ENCODE data around the gene LUC7L2.
"Not testable (repeated sequence)": the region's sequence is repeated elsewhere in the genome, so short reads cannot be mapped to it uniquely, and the experiment has no call there.

Gene LUC7L2

GRCh38 chr7:139355320-139355719 is 4.4 kb upstream of the LUC7L2 start:
- DNase-seq (ENCODE audit: low read depth) = no peak

GRCh38 chr7:139357729-139358506 is 1.8 kb upstream of the LUC7L2 start:
- not testable (repeated sequence) for DNase-seq (ENCODE audit: low read depth)

GRCh38 chr7:139358541-139359365 is 941 bp upstream of the LUC7L2 start:
- peak; percentile 30 for DNase-seq (ENCODE audit: low read depth)

GRCh38 chr7:139360210-139360947 is 685 bp downstream of the LUC7L2 start:
- DNase-seq (ENCODE audit: low read depth) = peak; percentile 99

GRCh38 chr7:139360948-139361307 is 1.2 kb downstream of the LUC7L2 start:
- no peak for DNase-seq (ENCODE audit: low read depth)

- no peak for DNase-seq (ENCODE audit: low read depth)
These were observed 1.8 kb downstream of the LUC7L2 start for GRCh38 chr7:139361523-139361922.

- no peak for DNase-seq (ENCODE audit: low read depth)
These were observed 2.6 kb downstream of the LUC7L2 start for GRCh38 chr7:139362302-139362701.

GRCh38 chr7:139362981-139363380 is 3.3 kb downstream of the LUC7L2 start:
- no peak for DNase-seq (ENCODE audit: low read depth)

- no peak for DNase-seq (ENCODE audit: low read depth)
These were observed 5.6 kb downstream of the LUC7L2 start for GRCh38 chr7:139365336-139365735.

- no peak for DNase-seq (ENCODE audit: low read depth)
These were observed 6.7 kb downstream of the LUC7L2 start for GRCh38 chr7:139366400-139366799.

- no peak for DNase-seq (ENCODE audit: low read depth)
These were observed 7.9 kb downstream of the LUC7L2 start for GRCh38 chr7:139367438-139368155.

- DNase-seq (ENCODE audit: low read depth) = no peak
These were observed 10.7 kb downstream of the LUC7L2 start for GRCh38 chr7:139370301-139370942.

- DNase-seq (ENCODE audit: low read depth) = no peak
These were observed 11.2 kb downstream of the LUC7L2 start for GRCh38 chr7:139370943-139371313.

- no peak for DNase-seq (ENCODE audit: low read depth)
These were observed 14.6 kb downstream of the LUC7L2 start for GRCh38 chr7:139374246-139374645.

GRCh38 chr7:139382439-139382838 is 22.7 kb downstream of the LUC7L2 start:
- DNase-seq (ENCODE audit: low read depth) = no peak

- DNase-seq (ENCODE audit: low read depth) = no peak
These were observed 24.9 kb downstream of the LUC7L2 start for GRCh38 chr7:139384611-139385010.

- DNase-seq (ENCODE audit: low read depth) = no peak
These were observed 27.9 kb downstream of the LUC7L2 start for GRCh38 chr7:139387594-139387993.

- DNase-seq (ENCODE audit: low read depth) = no peak
These were observed 29.4 kb downstream of the LUC7L2 start for GRCh38 chr7:139389091-139389490.

- no peak for DNase-seq (ENCODE audit: low read depth)
These were observed 30.1 kb downstream of the LUC7L2 start for GRCh38 chr7:139389774-139390173.

GRCh38 chr7:139393621-139394211 is 34.0 kb downstream of the LUC7L2 start:
- DNase-seq (ENCODE audit: low read depth) = no peak

GRCh38 chr7:139394540-139394939 is 34.8 kb downstream of the LUC7L2 start:
- DNase-seq (ENCODE audit: low read depth) = no peak

Data from activated T-cell treated with anti-CD3 and anti-CD28 coated beads for 24 hours (primary cell).